Activated CD4-positive, alpha-beta memory T cell treated with anti-CD3 and anti-CD28 coated beads, Interleukin-2, amount 10 ng/mL, durations not matched to agents 7 days and 5 days (primary cell): ENCODE results near the gene GFOD2. TPM values are rescaled to one million over a fixed set of nuclear protein-coding genes. Genes with fewer than 3 reads are reported as not detected.
"Not testable (repeated sequence)": the region's sequence is repeated elsewhere in the genome, so short reads cannot be mapped to it uniquely, and the experiment has no call there.

ENCODE experiments used
- CTCF ChIA-PET: fragments of 350-600 bp; sonication (Branson Sonifier 250); formaldehyde crosslinking; loops from one replicate; lab custom pipeline; 2021; ENCODE audit warnings: antibody characterized with exemption, inconsistent platforms; lab: Charles Lee
- POLR2A ChIA-PET: fragments of 350-600 bp; sonication (Branson Sonifier 250); formaldehyde crosslinking; loops from one replicate; lab custom pipeline; 2021; ENCODE audit warnings: antibody characterized with exemption; lab: Charles Lee
- DNase-seq: peaks from one replicate; pipeline ENCODE4 v3.0.0-alpha.2; 2020
- H3K27ac Mint-ChIP-seq: one replicate; pipeline ENCODE4 v1.8.0; 2021; ENCODE audit warnings: mild to moderate bottlenecking, mixed read lengths
- H3K27me3 Mint-ChIP-seq: one replicate; pipeline ENCODE4 v1.8.0; 2021; ENCODE audit warnings: mixed read lengths
- H3K36me3 Mint-ChIP-seq: one replicate; pipeline ENCODE4 v1.8.0; 2021; ENCODE audit warnings: low read depth, mixed read lengths
- H3K4me1 Mint-ChIP-seq: one replicate; pipeline ENCODE4 v1.8.0; 2021; ENCODE audit warnings: mixed read lengths
- H3K4me3 Mint-ChIP-seq: one replicate; pipeline ENCODE4 v1.8.0; 2021; ENCODE audit warnings: mild to moderate bottlenecking, mixed read lengths
- H3K9me3 Mint-ChIP-seq: one replicate; pipeline ENCODE4 v1.8.0; 2021; ENCODE audit warnings: mixed read lengths
- total RNA-seq, 2 experiments: library from RNA; stranded (reverse); gene quantifications; one replicate each; pipeline ENCODE4 v1.2.3, GENCODE V29; 2021

GFOD2 gene
- total RNA-seq, 2 experiments from 2014 or later: 13.0 to 14.9 TPM

DNA sequence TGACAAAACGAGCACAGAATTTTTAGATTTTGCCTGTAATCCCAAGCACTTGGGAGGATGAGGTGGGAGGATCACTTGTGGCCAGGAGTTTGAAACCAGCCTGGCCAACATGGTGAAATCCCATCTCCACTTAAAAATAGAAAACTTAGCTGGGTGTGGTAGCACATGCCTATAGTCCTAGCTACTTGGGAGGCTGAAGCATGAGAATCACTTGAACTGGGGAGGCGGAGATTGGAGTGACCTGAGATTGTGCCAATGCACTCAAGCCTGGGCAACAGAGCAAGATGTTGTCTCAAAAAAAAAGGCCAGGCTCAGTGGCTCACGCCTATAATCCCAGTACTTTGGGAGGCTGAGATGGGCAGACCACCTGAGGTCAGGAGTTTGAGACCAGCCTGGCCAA lies 32.2 kb upstream of the GFOD2 start:
- H3K27ac Mint-ChIP-seq, H3K9me3 Mint-ChIP-seq, H3K27me3 Mint-ChIP-seq, POLR2A ChIA-PET, H3K4me1 Mint-ChIP-seq, H3K4me3 Mint-ChIP-seq, H3K36me3 Mint-ChIP-seq, DNase-seq: not testable (repeated sequence)
- CTCF ChIA-PET: interaction anchor here (1.1 to 1.6 kb wide), 2 partner anchors 32 to 64 kb away, joined by 4 read pairs; partner anchors contain the start of gene GFOD2

DNA sequence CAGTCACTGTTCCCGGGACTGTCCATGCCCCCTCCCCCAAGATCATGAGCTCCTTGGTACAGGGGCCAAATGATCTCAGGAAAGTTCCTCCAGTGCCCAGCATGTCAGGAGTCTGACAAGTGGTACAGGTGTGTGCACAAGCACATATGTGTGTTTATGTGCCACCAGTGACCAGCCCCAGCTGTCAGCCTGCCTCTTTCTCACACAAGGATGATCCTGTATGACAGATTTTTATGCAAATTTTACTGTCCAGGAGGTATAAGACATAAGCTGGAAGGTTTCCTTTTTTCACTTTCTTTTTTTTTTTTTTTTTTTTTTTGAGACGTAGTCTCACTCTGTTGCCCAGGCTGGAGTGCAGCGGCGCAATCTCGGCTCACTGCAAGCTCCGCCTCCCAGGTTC lies 31.4 kb upstream of the GFOD2 start:
- Mint-ChIP-seq H3K27ac (no peak overlapping the region), H3K4me1 (no peaks in the 10 kb centered on the region), H3K36me3 (peaks cover 6% of the 10 kb centered on the region), H3K27me3 (no peaks in the 10 kb centered on the region), H3K4me3 (no peak overlapping the region), H3K9me3 (no peaks in the 10 kb centered on the region)
- DNase-seq: no peak
- POLR2A ChIA-PET: no interaction called here
- CTCF ChIA-PET: no interaction called here

DNA sequence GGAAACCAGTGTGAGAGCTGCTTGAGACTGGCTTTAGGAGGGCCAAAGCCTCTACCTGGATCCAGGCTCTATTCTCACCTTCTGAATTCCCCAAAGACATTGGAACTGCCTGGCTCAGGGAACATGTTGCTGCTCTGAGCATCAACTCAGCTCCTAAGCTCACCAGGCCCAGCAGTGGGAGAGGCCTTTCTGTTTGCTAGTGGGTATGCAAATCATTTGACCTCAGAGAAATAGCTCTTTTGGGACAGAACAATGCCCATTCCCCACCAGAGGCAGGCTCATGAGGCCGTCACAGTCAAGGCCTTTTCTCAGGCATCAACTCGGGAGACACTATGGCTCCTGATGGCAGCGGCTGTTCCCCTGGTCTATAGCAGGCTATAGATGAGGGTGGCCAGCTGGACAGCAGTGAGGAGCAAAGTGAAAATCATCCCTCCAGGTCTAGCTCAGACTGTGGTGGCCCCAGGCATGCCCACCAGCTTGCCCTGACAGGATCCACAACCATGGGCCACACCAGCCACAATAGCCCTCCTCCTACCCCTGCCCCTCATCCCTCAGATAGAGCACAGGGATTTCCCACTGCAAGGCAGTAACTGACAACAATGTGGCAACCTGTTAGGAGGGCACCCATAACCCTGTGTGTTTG lies 30.4 kb upstream of the GFOD2 start:
- CTCF ChIA-PET: interaction anchor here (0.9 kb wide), 1 partner anchor 67 kb away, joined by 3 read pairs; no protein-coding TSS in a partner anchor
- peaks cover 8% of the 10 kb centered on the region for H3K36me3 Mint-ChIP-seq
- H3K27me3 Mint-ChIP-seq: no peaks in the 10 kb centered on the region
- no peak overlapping the region for H3K4me3 Mint-ChIP-seq
- no peak for DNase-seq
- POLR2A ChIA-PET: no interaction called here
- no peaks in the 10 kb centered on the region for H3K9me3 Mint-ChIP-seq
- H3K27ac Mint-ChIP-seq: no peak overlapping the region
- no peaks in the 10 kb centered on the region for H3K4me1 Mint-ChIP-seq

DNA sequence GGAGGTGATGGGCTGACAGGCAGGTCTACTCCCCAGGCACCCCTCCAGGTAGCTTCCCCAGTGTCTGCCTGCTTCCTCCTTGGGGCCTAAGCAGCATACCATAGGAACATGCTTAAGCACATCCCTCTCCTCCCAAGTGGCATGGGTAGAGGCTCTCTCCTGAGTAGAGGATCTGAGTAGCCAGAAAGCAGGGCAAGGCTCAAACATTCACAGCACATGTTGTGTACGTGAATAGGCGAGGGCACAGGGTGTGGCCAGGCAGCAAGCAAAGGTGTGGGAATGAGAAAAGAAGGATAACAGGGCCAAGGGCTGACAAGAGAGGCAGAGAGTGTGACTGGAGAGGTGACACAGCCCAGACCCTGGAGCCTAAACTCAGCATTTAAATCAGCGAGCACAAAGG lies 29.7 kb upstream of the GFOD2 start:
- Mint-ChIP-seq H3K27me3 (no peaks in the 10 kb centered on the region), H3K27ac (no peak overlapping the region), H3K4me1 (no peaks in the 10 kb centered on the region), H3K9me3 (no peaks in the 10 kb centered on the region), H3K36me3 (peaks cover 15% of the 10 kb centered on the region), H3K4me3 (no peak overlapping the region)
- DNase-seq: no peak
- POLR2A ChIA-PET: no interaction called here
- CTCF ChIA-PET: interaction anchor here (0.9 kb wide), 1 partner anchor 68 kb away, joined by 3 read pairs; no protein-coding TSS in a partner anchor

DNA sequence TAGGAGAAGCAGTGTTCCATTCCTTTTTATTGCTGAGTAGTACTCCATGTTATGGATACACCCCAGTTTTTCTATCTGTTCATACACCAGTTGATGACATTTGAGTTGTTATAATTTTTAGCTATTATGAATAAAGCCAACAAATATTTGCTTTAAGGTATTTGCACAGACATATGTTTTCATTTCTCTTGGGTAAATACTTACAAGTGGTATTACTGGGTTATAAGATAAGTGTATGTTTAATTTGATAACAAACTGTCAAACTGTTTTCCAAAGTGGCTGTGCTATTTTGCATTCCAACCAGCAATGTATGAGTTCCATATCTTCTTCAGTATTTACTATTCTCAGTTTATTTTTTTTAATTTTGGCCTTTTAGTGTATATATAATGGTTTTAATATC lies 27.7 kb upstream of the GFOD2 start:
- Mint-ChIP-seq H3K36me3 (peaks cover 18% of the 10 kb centered on the region), H3K4me3 (no peak overlapping the region), H3K27me3 (no peaks in the 10 kb centered on the region), H3K27ac (no peak overlapping the region), H3K4me1 (no peaks in the 10 kb centered on the region), H3K9me3 (no peaks in the 10 kb centered on the region)
- ChIA-PET CTCF (interaction anchor here (0.9 kb wide), 1 partner anchor 23 kb away, joined by 3 read pairs; no protein-coding TSS in a partner anchor), POLR2A (no interaction called here)
- no peak for DNase-seq

DNA sequence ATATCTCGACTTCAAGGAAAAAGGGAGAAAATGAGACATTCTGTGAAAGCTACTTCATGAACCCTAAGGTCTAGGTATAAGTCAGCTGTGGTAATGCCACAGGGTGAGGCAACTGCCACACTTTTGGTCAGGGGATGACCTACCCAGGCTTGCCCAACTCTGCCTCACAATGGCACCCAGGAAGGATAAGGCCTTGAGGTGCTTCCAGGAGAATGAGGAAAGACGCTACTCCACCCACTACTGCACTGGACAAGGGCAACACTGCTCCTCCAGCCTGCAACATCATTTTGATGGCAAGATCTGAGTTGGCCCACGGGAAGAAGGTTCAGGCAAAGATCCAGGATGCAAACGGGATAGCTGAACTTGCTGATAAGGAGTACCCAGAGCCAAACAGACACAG lies 22.0 kb upstream of the GFOD2 start:
- no peaks in the 10 kb centered on the region for H3K9me3 Mint-ChIP-seq
- H3K27me3 Mint-ChIP-seq: no peaks in the 10 kb centered on the region
- DNase-seq: no peak
- H3K4me3 Mint-ChIP-seq: no peak overlapping the region
- H3K27ac Mint-ChIP-seq: no peak overlapping the region
- H3K4me1 Mint-ChIP-seq: no peaks in the 10 kb centered on the region
- ChIA-PET POLR2A (no interaction called here), CTCF (no interaction called here)
- H3K36me3 Mint-ChIP-seq: peaks cover 25% of the 10 kb centered on the region

DNA sequence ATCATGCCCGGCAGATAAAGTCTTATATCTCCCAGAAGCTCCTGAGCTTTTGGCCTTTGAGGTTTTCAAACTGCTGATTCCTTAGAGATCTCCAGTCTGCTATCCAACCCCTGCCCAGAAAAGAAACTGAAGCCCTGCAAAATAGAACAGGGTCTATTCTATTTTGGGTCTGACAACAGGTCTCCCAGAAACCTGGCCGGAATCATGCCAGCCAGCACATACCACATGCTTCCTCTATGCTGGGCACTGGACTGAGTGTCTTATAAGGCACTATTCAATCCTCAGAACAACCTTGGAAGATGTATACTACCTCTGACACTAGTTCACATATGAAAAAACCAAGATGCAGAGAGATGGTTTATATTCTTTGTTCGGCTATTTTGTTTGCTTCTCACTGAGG lies 21.3 kb upstream of the GFOD2 start:
- Mint-ChIP-seq H3K27me3 (no peaks in the 10 kb centered on the region), H3K27ac (no peak overlapping the region), H3K4me3 (no peak overlapping the region), H3K4me1 (no peaks in the 10 kb centered on the region), H3K36me3 (peaks cover 25% of the 10 kb centered on the region), H3K9me3 (no peaks in the 10 kb centered on the region)
- DNase-seq: no peak
- ChIA-PET CTCF (interaction anchor here (1.7 kb wide), 1 partner anchor 76 kb away, joined by 10 read pairs; no protein-coding TSS in a partner anchor), POLR2A (no interaction called here)

DNA sequence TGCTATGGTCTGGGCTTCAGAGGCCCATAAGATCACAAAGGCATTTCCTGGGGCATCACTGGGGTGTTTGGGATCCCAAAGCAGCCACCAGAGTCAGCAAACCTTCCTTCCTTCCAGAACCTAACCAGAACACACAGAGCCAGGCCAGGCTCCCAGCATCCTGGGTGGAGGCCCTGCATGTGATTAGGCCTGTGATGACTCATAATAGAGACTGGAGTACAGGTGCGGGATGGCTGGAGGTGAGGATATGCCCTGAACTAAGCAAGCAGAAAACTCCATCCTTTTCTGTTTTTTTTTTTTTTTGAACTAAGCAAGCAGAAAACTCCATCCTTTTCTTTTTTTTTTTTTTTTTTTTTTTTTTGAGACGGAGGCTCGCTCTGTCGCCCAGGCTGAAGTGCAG lies 17.7 kb upstream of the GFOD2 start:
- CTCF ChIA-PET: no interaction called here
- H3K36me3 Mint-ChIP-seq: peaks cover 10% of the 10 kb centered on the region
- H3K27me3 Mint-ChIP-seq: no peaks in the 10 kb centered on the region
- no peaks in the 10 kb centered on the region for H3K4me1 Mint-ChIP-seq
- no peak overlapping the region for H3K4me3 Mint-ChIP-seq
- H3K9me3 Mint-ChIP-seq: no peaks in the 10 kb centered on the region
- no peak for DNase-seq
- POLR2A ChIA-PET: interaction anchor here (1.1 kb wide), 1 partner anchor 17 kb away, joined by 3 read pairs; no protein-coding TSS in a partner anchor
- no peak overlapping the region for H3K27ac Mint-ChIP-seq

DNA sequence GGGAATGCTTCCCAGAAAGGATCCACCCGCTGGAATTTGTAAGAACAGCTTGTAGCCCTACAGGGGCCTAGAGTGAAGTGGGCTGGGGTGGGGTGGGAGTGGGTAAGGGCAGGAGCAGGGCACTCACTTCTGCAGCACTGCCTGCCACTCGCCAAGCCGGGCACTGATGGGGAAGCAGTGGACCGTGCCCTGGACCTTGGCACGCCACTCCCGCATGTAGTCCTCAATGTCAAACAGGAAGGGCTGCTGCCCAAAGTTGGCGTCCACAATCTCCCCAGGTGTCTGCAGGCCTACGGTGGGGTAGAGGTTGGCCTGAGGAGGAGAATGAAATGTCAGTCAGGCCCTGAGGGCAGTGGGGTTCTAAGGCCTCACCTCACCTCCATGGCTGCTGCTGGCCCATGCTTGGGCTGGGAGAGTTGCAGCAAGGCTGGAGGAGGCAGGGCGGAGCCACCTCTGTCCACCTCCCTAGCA lies 15.7 kb upstream of the GFOD2 start:
- CTCF ChIA-PET: no interaction called here
- Mint-ChIP-seq H3K4me1 (no peaks in the 10 kb centered on the region), H3K27me3 (no peaks in the 10 kb centered on the region), H3K9me3 (no peaks in the 10 kb centered on the region), H3K27ac (no peak overlapping the region), H3K4me3 (no peak overlapping the region), H3K36me3 (peaks cover 11% of the 10 kb centered on the region)
- no peak for DNase-seq
- POLR2A ChIA-PET: no interaction called here

DNA sequence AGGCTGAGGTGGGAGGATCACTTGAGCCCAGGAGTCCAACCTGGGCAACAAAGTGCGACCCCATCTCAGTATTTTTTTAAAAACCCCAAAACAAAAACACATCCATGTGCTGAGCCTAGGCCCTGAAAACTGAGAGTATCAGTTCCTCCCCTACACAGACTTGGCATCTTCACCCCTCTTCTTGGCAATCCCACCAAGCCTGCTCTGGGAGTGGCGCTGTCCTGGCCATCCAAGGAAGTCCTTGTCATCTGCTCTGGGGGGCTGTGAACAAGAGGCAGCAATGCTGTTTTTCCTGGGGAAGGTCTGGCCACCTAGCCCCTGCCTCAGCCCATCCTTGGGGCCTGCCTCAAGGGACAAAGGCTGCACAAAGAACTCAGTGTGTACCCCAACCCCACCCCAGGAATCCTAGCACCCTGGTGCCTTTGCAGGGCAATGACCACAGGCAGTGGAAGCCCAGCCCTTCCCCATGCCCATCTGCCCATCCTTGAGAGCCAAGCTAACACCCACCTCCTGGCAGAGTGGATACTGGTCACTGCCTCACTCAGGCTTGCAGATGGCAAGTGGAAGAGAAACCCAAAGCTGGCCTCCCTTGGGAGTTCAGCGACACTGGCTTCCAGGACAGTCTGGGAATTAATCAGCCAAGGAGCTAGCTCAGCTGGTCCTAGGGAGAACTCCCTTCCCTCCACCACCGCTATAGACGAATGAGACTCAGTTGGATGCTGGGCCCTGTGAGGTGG lies 14.8 kb upstream of the GFOD2 start:
- Mint-ChIP-seq H3K27me3 (no peaks in the 10 kb centered on the region), H3K4me1 (no peaks in the 10 kb centered on the region), H3K36me3 (peaks cover 20% of the 10 kb centered on the region), H3K27ac (no peak overlapping the region), H3K9me3 (no peaks in the 10 kb centered on the region), H3K4me3 (no peak overlapping the region)
- POLR2A ChIA-PET: no interaction called here
- CTCF ChIA-PET: interaction anchor here (0.9 kb wide), 1 partner anchor 15 kb away, joined by 3 read pairs; the partner anchor contains the start of gene GFOD2
- DNase-seq: no peak

DNA sequence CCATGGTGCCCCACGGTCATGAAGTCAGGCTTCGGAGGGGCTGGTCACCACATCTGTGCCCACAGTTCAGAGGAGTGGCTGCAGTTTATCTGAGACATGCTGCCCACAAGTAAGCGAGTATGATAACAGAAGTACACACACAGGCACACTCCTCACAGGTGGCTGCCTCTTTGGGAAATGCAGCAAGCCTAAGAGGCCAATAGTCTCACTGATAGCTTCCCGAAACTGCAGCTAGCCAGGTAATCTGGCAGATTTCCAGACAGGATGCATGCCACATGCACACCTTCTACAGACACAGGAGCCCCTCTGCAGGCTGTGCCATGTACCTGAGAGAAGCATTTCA lies 12.6 kb upstream of the GFOD2 start:
- ChIA-PET CTCF (no interaction called here), POLR2A (interaction anchor here (1.3 kb wide), 1 partner anchor 12 kb away, joined by 5 read pairs; the partner anchor contains the start of gene GFOD2)
- no peaks in the 10 kb centered on the region for H3K4me1 Mint-ChIP-seq
- peaks cover 26% of the 10 kb centered on the region for H3K36me3 Mint-ChIP-seq
- no peak overlapping the region for H3K27ac Mint-ChIP-seq
- no peak overlapping the region for H3K4me3 Mint-ChIP-seq
- H3K27me3 Mint-ChIP-seq: no peaks in the 10 kb centered on the region
- no peak for DNase-seq
- H3K9me3 Mint-ChIP-seq: no peaks in the 10 kb centered on the region

DNA sequence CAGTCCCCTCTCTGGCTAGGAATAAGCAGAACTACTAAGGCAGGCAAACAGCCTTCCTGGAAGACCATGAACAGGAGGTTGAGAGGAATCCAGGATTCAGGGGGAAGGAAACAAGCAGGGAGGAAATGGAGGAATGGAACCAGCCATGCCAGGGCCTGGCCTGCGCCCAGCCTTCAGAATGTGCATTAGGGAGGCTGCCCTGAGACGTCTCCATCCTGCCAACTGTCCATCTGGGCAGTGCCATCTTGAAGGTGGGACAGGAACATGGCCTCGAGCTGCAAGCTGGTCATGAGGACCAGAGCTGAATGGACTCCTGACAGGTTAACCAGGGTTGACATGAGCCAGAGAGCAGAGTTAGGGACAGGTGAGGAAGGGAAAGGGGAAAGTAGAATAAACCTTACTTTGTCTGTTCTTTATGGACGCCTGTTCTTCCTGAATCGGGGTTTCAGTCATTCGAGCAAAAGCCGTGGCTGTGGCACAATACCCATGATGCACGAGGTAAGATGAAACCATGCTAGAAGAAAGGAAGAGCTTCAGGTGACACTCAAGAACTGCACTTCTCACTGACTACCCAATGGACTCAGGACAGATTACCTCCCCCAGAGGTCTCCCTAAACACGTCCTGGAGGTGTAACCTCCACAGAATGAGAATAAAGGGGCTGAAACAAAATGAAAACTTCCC lies 12.1 kb upstream of the GFOD2 start:
- ChIA-PET CTCF (no interaction called here), POLR2A (no interaction called here)
- H3K4me1 Mint-ChIP-seq: no peaks in the 10 kb centered on the region
- H3K36me3 Mint-ChIP-seq: peaks cover 26% of the 10 kb centered on the region
- H3K27me3 Mint-ChIP-seq: no peaks in the 10 kb centered on the region
- no peaks in the 10 kb centered on the region for H3K9me3 Mint-ChIP-seq
- H3K27ac Mint-ChIP-seq: no peak overlapping the region
- no peak overlapping the region for H3K4me3 Mint-ChIP-seq
- no peak for DNase-seq

DNA sequence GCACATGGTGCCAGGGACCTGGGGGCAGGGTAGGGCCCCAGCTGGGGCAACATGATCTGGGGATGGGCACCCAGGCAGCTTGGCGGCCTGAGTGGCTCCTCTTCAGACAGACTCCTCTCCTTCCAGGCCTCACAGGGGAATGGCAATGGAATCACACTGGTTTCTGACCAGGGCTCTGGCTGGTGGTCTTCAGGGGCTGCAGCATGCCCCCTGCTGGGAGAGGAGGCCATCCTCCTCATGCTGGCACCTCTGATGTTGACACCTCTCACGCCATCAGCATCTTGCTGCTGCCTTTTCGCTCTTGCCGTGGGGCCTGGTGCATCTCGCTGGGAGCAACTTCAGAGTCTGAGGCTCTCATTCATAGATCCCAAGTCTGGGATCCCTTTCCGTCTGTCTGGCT lies 11.2 kb upstream of the GFOD2 start:
- CTCF ChIA-PET: no interaction called here
- Mint-ChIP-seq H3K9me3 (no peaks in the 10 kb centered on the region), H3K27me3 (no peaks in the 10 kb centered on the region), H3K4me1 (no peaks in the 10 kb centered on the region), H3K4me3 (no peak overlapping the region), H3K36me3 (peaks cover 29% of the 10 kb centered on the region), H3K27ac (no peak overlapping the region)
- POLR2A ChIA-PET: no interaction called here
- DNase-seq: no peak
